HG02642 (cell line): ENCODE data around the gene SLC6A12.

Experiments used
- ATAC-seq: cut with Tn5 transposase; IDR thresholded peaks from one replicate; pipeline ENCODE4 v1.9.1; 2021; ENCODE audit warnings: mild to moderate bottlenecking; ENCODE audit not compliant: unreplicated experiment, poor library complexity

The SLC6A12 gene

DNA sequence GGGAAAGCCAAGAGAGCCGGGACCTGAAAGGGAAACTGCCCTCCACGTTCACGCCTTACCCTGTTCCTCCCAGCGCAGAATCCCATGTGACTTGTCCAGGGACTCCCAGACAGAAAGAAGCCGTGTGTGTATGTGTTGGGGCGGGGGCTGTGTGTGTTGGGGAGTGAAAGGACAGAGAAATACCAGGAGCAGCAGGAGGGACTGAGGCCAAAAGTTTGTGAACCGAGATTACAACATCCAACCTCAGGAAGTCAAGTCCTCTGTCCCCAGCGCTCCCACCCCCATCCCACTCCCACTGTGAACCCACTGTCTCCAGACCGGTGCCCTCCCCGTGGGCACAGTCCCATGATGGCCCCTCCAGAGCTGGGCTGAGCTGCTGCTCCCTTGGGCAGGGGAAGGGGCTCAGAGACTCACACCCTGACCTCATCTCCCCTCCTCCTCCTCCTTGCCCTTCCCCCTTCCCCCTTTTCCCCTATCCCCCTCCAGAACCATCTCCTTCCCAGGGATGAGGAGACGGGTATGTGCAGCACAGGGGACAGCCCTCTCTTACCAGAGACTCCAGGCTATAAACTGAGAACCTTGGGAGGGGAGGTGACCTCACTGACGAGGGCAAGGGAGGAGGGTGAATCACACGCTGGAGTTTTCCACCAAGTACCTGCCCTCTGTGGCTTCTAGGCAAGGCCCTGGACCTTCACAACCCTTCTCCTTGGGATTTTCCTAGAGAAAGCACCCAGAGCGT, at the start of gene SLC6A12:
Gene SLC6A12, minus strand, starts transcription at position 155 of the 739 bp plus-strand sequence. CDS start 4,171 bp downstream, outside the sequence.
- no peak for ATAC-seq

DNA sequence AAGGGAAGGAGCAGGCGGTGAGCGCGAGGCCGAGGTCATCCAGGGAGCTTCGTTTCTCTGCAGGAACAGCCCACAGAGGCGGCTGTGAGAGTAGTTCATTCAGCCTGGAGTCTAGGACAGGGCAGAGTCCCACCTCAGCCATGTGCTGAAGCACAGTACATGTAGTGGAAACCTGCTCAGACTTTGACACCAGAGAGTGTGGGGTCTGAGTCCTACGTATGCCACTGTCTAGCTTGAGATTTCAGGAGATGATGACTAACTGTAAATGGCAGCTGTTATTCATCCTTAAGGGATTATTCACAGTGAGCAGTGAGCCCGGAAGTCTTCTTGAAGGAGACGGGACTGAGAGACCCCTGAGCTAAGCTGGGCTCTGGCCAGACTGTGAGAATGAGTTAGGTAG, 49.6 kb upstream of the SLC6A12 start:
- no peak for ATAC-seq

DNA sequence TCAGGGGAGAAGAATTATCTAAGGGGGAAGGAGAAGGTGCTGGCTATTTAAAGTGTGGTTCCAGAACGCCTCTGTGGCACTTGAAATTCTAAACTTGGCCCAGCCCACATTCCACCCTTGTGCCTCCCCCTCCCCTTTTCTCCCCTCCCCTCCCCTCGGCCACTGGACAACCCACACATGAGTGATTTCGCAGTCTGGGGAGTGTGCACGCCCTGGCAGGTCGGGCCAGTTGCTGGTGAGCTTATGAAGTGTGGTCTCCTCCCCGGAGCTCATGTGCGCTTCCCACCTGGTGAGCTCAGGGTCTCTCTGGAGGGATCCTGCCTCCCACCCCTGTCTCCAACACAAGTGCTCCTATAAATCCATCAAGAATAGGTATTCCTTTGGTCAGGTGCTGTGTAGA, 48.9 kb upstream of the SLC6A12 start, which contains the start of gene SLC6A13:
Gene SLC6A13, minus strand, starts transcription at position 20 of the 400 bp plus-strand sequence. CDS start 2,784 bp downstream, outside the sequence.
- ATAC-seq, result no peak

DNA sequence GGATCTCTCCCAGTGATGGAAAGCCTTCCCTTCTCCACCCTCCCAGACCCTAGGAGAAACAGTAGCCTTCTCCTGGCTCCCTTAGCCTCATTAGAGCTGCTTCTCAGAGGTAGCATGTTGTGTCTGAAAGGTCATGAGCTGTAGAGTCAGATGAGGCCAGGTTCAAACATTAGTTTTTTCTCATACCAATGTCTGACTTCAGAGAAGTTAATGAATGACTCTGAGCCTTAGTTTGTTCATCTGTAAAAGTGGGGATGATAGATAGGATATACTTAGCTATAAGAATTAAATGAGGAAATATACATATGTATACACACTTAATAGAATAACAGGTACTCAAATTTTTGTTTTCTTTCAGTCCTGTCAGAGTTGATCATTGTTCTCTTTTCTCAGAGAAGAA, 48.2 kb upstream of the SLC6A12 start:
- ATAC-seq, result no peak

DNA sequence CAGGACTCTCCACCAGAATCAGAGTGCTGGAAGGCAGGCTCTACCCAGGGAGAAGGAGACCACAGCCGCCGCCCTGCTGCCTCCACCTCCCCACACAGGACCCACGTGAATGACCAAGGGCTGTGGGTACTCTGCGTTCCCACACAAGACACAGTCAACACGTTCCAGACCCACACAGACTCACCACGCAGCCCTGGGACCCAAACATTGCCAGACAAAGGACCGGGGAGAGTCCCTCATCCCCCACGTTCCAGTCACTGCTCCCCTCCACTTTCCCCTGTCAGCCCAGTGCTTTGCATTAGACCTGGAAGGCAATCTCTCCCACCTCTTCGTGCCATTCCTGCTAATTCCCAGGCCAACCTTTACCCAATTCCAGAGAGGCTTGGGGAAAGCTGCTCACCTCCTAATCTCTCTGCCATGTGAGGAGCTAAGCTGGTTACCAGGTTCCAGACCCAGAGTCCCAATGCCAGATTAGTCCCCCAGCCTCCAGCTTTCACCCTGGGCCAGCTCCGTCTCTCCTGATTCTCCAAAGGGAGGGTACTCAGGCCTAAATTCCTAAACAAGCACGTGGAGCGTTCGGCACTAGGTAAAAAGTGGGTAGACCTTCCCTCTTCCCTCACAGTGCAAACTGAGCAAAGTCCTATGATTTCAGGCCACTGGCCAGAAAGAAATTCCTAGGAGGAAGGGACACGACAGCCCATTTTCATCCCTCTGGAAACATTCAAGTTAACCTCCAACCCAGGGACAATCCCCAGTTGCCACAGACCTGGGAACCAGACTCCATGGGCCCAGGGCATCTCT, 43.8 kb upstream of the SLC6A12 start:
- ATAC-seq, result no peak

DNA sequence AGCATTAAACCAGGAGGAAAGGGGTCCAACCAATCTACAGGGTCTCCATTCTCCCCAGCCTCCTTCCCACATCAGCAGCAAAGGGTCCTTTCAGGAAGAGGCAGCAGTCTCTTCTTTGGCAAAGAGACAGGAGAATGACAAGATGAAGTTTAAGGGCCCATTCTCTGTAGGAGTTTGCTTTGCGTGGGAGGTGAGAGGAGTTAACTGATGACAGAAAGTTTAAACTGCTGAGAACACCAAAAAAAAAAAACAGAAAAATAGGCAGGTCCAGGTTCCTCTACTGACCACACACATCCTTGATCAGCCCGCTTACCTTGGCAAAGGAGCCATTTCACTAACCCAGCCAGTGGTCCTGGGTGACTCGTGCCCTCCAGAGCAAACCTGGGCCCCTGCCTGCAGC, 43.0 kb upstream of the SLC6A12 start:
- no peak for ATAC-seq

DNA sequence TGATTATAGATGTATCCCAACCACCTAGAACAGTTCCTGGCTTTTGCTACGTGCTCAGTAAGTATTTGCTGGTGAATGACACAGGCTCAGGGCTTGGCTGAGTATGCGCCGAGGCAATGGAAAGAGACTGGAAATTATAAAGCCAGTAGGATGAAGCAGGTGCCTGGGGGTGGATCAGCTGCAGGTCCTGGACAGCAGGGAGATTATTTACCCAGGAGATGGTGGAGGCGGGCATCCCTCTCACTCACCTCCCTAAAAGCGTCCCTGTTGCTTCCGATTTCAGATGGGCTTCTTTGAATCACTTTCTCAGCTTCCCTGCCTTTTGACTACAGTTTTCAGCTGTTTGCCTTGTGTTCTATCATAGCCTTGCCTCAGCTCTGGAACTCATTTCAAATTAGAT, 42.3 kb upstream of the SLC6A12 start:
- ATAC-seq, result no peak

DNA sequence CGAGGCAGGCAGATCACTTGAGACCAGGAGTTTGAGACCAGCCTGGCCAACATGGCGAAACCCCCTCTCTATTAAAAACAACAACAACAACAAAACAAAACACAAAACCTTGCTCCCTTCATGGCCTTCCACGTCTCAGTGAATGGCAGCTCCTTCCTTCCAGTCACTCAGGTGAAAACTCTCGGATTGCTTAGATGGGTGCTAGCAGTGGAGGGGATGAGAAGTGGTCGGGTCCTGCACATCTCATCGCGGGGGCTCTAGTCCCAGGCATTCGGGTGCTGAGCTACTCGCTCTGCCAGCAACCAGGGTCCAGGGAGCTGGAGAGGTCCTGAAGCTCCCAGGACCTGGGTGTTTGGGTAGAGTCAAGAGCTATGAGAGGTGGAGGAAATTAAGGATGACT, 41.0 kb upstream of the SLC6A12 start:
- no peak for ATAC-seq

DNA sequence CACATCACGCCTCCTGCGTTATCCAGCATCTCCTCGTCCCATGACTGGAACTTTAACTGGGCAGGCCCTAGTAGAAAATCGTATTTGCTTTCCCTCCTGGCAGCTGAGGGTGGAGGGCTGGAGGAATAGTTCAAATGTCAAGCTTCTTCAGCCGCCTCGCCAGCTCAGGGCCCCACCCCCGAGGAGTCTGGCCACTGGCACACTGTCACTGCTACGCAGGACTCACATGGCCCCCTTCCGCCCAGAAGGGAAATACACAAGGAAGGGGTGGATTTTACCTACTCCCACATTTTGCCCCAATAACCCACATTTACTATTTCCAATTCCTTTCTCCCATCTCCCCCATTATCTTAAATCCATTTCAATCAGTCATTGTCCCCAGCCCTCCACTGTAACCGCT, 40.1 kb upstream of the SLC6A12 start:
- ATAC-seq, result no peak

DNA sequence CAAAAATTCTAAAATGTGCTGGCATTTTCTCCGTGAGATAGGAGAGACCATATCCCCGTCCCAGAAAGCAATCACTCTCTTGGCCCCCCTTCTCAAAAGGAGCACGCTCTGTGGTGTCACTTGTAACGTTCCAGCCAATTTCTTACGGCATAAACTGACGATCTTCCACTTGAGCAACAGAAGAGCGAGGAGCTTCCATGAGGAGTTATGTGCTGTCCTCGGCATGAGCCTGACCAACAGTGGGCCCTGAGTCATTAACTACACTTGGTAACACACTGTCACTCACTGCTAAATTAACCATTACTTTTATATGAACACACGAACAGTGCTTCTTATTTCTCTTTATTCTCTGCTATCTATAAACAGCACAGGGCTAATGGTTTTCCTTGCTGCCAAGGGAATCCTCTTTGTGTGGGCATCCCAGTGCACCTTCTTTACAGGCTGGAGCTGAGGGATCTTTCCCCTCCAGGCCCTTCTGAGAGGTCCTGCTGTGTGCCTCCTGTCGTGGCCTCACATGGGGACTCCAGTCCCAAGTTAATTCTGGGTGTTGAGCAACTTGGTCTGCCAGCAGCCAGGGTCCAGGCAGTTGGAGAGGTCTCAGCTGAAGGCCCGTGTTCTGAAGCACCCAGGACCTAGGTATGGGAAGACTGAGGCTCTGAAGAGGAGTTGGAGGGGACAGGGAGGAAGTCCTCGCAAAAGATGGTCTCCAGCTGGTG, 39.3 kb upstream of the SLC6A12 start:
- no peak for ATAC-seq

DNA sequence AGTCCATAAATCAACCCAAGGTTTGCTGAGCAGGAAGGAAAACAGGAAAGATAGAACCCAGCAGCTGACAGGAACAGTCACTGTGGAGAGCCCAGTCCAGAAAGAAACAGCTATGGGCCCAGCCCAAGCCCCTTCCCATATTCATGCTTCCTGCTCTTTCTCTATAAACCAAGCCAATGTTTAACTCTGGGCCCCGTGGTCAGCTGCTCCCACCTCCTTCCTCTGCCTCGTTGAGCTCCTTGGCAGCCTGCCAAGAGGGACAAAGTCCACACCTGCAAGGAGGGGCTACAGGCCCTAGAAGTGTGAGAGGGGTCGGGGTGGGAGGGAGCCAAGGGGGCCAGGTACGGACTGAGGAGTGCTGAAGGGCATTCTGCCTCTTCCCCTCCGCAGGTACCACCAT, 38.7 kb upstream of the SLC6A12 start:
- no peak for ATAC-seq

DNA sequence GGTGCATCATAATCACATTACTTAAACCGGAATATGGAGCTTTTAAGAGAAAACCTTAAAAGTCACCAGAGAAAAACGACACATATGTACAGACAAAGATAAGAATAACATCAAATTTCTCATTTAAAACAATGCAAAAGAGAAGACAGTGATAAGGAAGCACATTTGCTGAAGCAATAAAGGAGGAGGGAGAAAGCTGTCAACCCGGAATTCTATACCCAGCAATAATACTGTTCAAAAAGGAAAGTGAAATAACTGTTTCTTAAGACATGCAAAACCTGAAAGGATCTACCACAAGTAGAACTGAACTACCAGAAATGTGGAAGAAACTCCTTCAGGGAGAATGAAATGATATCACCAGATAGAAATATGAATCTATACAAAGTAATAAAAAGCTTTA, 33.3 kb upstream of the SLC6A12 start:
- ATAC-seq, result no peak

DNA sequence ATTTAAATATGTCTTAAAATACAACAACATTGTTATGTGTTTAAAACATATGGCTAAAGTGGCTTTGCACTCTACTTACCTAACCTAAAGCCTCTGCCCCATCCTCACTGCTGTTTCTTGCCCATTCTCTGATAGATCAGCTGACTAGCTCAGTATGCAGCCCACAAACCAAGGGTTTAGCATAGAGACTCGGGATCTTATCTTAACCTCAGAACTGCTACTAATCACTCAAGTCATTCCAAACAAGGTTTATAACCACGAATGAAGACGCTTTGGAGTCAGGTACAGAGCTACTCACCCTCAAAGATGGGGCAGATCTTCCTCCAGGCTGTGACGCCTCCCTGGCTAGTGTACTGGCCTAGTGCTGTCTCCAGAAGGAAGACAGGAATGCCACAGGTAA, 29.4 kb upstream of the SLC6A12 start:
- no peak for ATAC-seq

DNA sequence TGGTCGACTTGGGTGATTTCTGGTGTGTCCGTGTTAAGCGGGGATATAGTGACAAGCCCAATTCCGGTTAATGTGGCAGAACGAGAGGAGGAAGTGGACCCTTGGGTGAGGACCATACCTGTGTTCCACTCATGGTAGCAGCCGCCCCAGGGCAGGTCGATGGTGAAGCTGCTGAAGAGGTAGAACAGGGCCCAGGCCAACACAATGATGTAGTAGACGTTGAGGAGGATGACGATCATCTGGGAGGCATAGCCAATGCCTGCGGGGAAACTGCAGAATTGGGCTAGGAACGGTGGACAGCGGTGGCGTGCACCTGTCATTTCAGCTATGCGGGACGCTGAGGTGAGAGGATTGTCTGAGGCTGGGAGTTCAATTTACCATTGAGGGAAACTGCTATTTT, 28.5 kb upstream of the SLC6A12 start:
- no peak for ATAC-seq

DNA sequence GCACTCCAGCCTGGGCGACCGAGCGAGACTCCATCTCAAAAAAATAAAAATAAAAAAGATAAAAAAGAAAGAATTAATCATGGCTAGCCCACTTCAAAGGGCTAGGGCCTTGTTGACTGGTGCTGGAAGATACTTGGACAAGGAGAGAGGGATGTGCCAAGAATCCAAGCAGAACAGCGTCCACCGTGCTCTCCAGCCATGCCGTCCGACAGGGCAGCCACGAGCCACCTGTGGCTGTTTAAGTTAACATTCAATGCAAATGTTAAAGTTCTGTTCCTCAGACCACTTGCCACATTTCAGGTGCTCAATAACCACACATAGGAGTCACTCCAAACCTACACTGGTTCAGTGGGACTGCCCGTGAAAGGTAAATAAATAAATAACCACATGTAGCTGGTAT, 27.3 kb upstream of the SLC6A12 start:
- ATAC-seq, result no peak

DNA sequence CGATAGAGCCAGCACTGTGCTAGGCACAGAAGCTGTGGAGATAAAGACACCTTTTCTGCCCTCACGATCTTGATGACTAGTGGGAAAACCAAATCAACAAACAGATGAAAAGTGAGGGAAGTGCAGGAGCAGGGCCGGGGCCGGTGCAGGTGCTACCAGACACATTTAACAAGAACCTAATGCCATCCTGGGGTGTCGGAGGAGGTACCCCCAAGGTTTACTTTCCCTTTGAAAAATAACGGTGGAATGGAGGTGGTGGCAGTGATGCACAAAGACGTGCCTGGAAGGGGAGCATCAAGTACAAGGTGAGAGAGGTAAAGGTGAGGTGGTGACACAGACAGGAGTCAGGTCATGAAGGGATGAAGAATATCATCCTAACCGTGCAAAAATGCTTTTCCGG, 26.6 kb upstream of the SLC6A12 start:
- no peak for ATAC-seq

DNA sequence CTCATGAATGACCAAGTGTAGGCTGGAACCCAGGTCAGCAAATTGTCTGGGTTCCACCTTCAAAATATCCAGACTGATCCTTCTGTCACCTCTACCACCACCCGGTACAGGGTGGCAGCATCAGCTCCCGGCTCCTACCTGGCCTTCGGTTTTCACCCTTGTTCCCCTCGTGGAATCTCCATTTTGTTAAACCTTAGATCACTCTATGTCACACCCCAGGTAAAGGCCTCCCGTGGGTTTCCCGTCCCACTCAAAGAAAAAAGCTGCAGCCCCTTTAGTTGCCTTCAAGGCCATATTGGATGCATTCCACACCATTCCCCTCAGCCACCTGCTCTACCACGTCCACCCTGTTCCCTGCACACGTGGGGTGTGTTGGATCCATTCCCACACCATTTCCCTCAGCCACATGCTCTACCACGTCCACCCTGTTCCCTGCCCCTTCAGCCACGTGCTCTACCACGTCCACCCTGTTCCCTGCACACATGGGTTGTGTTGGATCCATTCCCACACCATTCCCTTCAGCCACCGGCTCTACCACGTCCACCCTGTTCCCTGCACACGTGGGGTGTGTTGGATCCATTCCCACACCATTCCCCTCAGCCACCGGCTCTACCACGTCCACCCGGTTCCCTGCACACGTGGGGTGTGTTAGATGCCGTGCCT, 24.9 kb upstream of the SLC6A12 start:
- ATAC-seq, result no peak

DNA sequence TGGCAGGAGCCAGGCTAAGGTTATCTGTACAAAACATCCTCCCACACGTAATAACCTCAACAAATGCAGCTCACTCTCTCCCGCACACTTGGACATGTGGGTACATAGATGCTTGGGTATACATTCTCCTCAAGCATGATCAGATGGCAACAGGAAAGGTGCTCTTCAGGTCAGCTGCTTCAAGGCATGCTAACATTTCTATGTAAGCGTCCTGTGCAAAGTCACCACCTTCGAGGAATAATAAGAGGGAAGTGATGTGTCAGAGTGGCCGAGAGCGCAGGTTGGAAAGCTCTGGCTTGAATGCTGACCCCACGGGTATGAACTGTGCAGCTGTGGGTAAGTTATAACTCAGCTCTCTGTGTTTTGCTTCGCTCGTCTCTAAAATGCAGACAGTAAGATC, 24.2 kb upstream of the SLC6A12 start:
- no peak for ATAC-seq

DNA sequence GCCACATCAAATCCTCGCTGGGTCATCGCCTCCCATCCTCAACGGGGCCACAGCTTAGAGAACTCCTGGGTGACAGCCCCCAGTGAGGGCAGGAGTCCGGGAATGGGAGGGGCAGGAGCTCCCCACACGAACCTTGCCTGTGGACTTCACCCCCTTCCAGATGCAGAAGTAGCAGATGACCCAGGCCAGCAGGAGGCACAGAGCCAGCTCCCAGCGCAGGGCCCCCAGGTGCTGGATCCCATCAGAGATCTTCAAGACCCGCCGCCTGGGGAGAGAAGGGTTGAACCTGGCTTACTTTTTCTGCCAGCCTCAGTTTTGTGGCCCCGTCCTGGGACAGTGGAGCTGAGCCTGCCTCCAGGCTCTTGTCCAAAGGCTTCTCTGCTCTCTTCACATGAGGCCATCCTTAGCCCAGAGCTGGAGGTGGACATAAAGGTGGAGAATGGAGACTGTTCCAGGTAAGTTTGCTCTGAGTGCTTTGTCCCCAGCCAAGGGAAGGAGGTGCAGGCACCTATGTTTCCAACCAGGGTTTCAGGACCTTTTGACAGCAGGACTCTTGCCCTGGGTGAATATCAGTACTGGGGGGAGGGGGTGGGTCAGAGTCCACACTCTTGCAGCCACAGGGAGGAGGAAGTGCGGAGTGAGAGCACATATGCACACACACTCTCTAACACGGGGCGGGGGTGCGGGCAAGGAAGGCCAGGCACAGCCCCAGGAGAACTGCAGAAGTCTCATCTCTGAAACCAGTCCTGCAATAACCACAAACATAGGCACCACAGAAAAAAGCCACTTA, 23.3 kb upstream of the SLC6A12 start:
- ATAC-seq, result no peak

DNA sequence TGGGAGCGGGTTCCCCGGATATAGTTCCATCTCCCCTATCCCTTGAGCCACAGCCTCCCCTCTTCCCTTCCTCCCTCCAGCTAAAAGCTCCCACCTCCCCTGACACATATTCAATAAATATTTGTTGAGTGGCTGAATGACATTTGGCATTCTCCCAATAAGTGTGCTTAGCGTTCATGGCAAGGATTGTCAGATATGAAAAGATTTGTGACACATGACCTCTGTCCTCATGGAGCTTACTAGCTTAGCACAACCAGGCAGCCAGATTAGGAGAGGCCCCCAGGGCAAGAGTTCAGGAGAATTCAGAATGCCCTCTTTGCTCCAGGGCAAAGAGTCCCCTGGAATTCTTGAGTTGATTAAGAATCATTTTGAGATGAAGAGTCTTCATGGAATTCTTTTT, 22.5 kb upstream of the SLC6A12 start:
- no peak for ATAC-seq
